Activated CD4-positive, alpha-beta T cell treated with anti-CD3 and anti-CD28 coated beads for 36 hours (primary cell): Measurements from ENCODE around the gene PLSCR4. TPM values are rescaled to one million over a fixed set of nuclear protein-coding genes. Genes with fewer than 3 reads are reported as not detected.
"Not testable (repeated sequence)": the region's sequence is repeated elsewhere in the genome, so short reads cannot be mapped to it uniquely, and the experiment has no call there.

Source experiments
- ATAC-seq: fragments of 200-7000 bp; cut with Tn5 transposase; one replicate; pipeline ENCODE4 v1.10.0; 2021; ENCODE audit warnings: mild to moderate bottlenecking, moderate library complexity
- CTCF ChIA-PET: fragments of 350-600 bp; sonication (Branson Sonifier 250); formaldehyde crosslinking; loops from one replicate; lab custom pipeline; 2021; ENCODE audit warnings: antibody characterized with exemption; lab: Charles Lee
- POLR2A ChIA-PET: fragments of 350-600 bp; sonication (Branson Sonifier 250); formaldehyde crosslinking; loops from one replicate; lab custom pipeline; 2021; ENCODE audit warnings: antibody characterized with exemption, inconsistent platforms; lab: Charles Lee
- DNase-seq: peaks from one replicate; pipeline ENCODE4 v3.0.0-alpha.2; 2020
- H3K27ac Mint-ChIP-seq: one replicate; pipeline ENCODE4 v1.8.0; 2021; ENCODE audit warnings: mixed read lengths
- H3K27me3 Mint-ChIP-seq: one replicate; pipeline ENCODE4 v1.8.0; 2021; ENCODE audit warnings: mixed read lengths
- H3K36me3 Mint-ChIP-seq: one replicate; pipeline ENCODE4 v1.8.0; 2021; ENCODE audit warnings: low read depth, mixed read lengths
- H3K4me1 Mint-ChIP-seq: one replicate; pipeline ENCODE4 v1.8.0; 2021; ENCODE audit warnings: mixed read lengths
- H3K4me3 Mint-ChIP-seq: one replicate; pipeline ENCODE4 v1.8.0; 2021; ENCODE audit warnings: mild to moderate bottlenecking, moderate library complexity, mixed read lengths
- H3K9me3 Mint-ChIP-seq: one replicate; pipeline ENCODE4 v1.8.0; 2021; ENCODE audit warnings: low read depth, mixed read lengths
- intact Hi-C, 2 experiments: fragments of 100-400 bp; cut with DNase I in 1 of 2; cut with micrococcal nuclease in 1 of 2; formaldehyde crosslinking; loops; one replicate each; pipeline versions ENCODE4 v1.14.2 to v1.15.1; 2022 to 2024; cut with DNase I, micrococcal nuclease
- total RNA-seq, 2 experiments: library from RNA; stranded (reverse); gene quantifications; one replicate each; pipeline ENCODE4 v1.2.3, GENCODE V29; 2021

The PLSCR4 gene
- total RNA-seq, 2 experiments from 2014 or later, result not detected

- intact Hi-C loops, result no loop called here
- Mint-ChIP-seq H3K27ac (no peak overlapping the region), H3K4me3 (no peak overlapping the region), H3K27me3 (peaks cover 1% of the 10 kb centered on the region), H3K4me1 (no peaks in the 10 kb centered on the region), H3K9me3 (no peaks in the 10 kb centered on the region), H3K36me3 (no peaks in the 10 kb centered on the region)
- ChIA-PET CTCF (no interaction called here), POLR2A (no interaction called here)
- DNase-seq (no peak), ATAC-seq (no peak)
These were observed 18.4 kb upstream of the PLSCR4 start for GRCh38 chr3:146269271-146269670.

- ATAC-seq (no peak), DNase-seq (no peak)
- intact Hi-C loops, result no loop called here
- Mint-ChIP-seq H3K4me1 (no peaks in the 10 kb centered on the region), H3K4me3 (no peak overlapping the region), H3K27ac (no peak overlapping the region), H3K36me3 (no peaks in the 10 kb centered on the region), H3K9me3 (no peaks in the 10 kb centered on the region), H3K27me3 (peaks cover 1% of the 10 kb centered on the region)
- ChIA-PET POLR2A (no interaction called here), CTCF (no interaction called here)
These were observed 17.8 kb upstream of the PLSCR4 start for GRCh38 chr3:146268535-146269219.

- Mint-ChIP-seq H3K4me1 (no peaks in the 10 kb centered on the region), H3K27me3 (peaks cover 1% of the 10 kb centered on the region), H3K9me3 (no peaks in the 10 kb centered on the region), H3K36me3 (no peaks in the 10 kb centered on the region), H3K27ac (no peak overlapping the region), H3K4me3 (no peak overlapping the region)
- intact Hi-C loops, result no loop called here
- DNase-seq (no peak), ATAC-seq (no peak)
- POLR2A ChIA-PET, result no interaction called here
- CTCF ChIA-PET, result no interaction called here
These were observed 14.8 kb upstream of the PLSCR4 start for GRCh38 chr3:146265720-146266119.

GRCh38 chr3:146262371-146263110 is 11.6 kb upstream of the PLSCR4 start:
- H3K36me3 Mint-ChIP-seq, result no peaks in the 10 kb centered on the region
- H3K4me1 Mint-ChIP-seq, result no peaks in the 10 kb centered on the region
- H3K9me3 Mint-ChIP-seq, result no peaks in the 10 kb centered on the region
- intact Hi-C loops, result no loop called here
- H3K27me3 Mint-ChIP-seq, result peaks cover 9% of the 10 kb centered on the region
- DNase-seq, result no peak
- H3K27ac Mint-ChIP-seq, result no peak overlapping the region
- POLR2A ChIA-PET, result no interaction called here
- CTCF ChIA-PET, result no interaction called here
- H3K4me3 Mint-ChIP-seq, result no peak overlapping the region
- ATAC-seq, result no peak

- intact Hi-C loops, result no loop called here
- Mint-ChIP-seq H3K4me1 (no peaks in the 10 kb centered on the region), H3K27me3 (peaks cover 11% of the 10 kb centered on the region), H3K36me3 (no peaks in the 10 kb centered on the region), H3K27ac (no peak overlapping the region), H3K9me3 (no peaks in the 10 kb centered on the region), H3K4me3 (no peak overlapping the region)
- ATAC-seq, result no peak
- CTCF ChIA-PET, result interaction anchor here (1.5 kb wide), 1 partner anchor 12 kb away, joined by 4 read pairs; no protein-coding TSS in a partner anchor
- DNase-seq, result no peak
- POLR2A ChIA-PET, result no interaction called here
These were observed 9.1 kb upstream of the PLSCR4 start for GRCh38 chr3:146259880-146260589.

- Mint-ChIP-seq H3K36me3 (no peaks in the 10 kb centered on the region), H3K27me3 (peaks cover 24% of the 10 kb centered on the region), H3K27ac (no peak overlapping the region), H3K4me1 (no peaks in the 10 kb centered on the region), H3K9me3 (no peaks in the 10 kb centered on the region), H3K4me3 (no peak overlapping the region)
- ATAC-seq, result no peak
- intact Hi-C loops, result no loop called here
- ChIA-PET CTCF (no interaction called here), POLR2A (interaction anchor here (0.6 kb wide), 1 partner anchor 192 kb away, joined by 3 read pairs; no protein-coding TSS in a partner anchor)
- DNase-seq, result no peak
These were observed 6.1 kb upstream of the PLSCR4 start for GRCh38 chr3:146256851-146257486.

GRCh38 chr3:146252445-146252844 is 1.5 kb upstream of the PLSCR4 start:
- DNase-seq, H3K27ac Mint-ChIP-seq, ATAC-seq, POLR2A ChIA-PET, H3K36me3 Mint-ChIP-seq, H3K4me3 Mint-ChIP-seq, H3K4me1 Mint-ChIP-seq, H3K9me3 Mint-ChIP-seq, intact Hi-C loops: not testable (repeated sequence)
- peaks cover 35% of the 10 kb centered on the region for H3K27me3 Mint-ChIP-seq
- CTCF ChIA-PET, result interaction anchor here (0.8 kb wide), 1 partner anchor 477 kb away, joined by 3 read pairs; no protein-coding TSS in a partner anchor

- ChIA-PET CTCF (no interaction called here), POLR2A (no interaction called here)
- no peaks in the 10 kb centered on the region for H3K36me3 Mint-ChIP-seq
- no peak overlapping the region for H3K27ac Mint-ChIP-seq
- no peaks in the 10 kb centered on the region for H3K9me3 Mint-ChIP-seq
- intact Hi-C loops, result no loop called here
- H3K4me1 Mint-ChIP-seq, result no peaks in the 10 kb centered on the region
- no peak for ATAC-seq
- DNase-seq, result no peak
- peaks cover 32% of the 10 kb centered on the region for H3K27me3 Mint-ChIP-seq
- peak overlapping the region; percentile 55 for H3K4me3 Mint-ChIP-seq
These were observed 984 bp downstream of the PLSCR4 start for GRCh38 chr3:146249921-146250320.

- H3K36me3 Mint-ChIP-seq, result no peaks in the 10 kb centered on the region
- ATAC-seq (no peak), DNase-seq (no peak)
- no peaks in the 10 kb centered on the region for H3K9me3 Mint-ChIP-seq
- intact Hi-C loops, result no loop called here
- H3K4me1 Mint-ChIP-seq, result no peaks in the 10 kb centered on the region
- CTCF ChIA-PET, result interaction anchor here (1.1 kb wide), 1 partner anchor 11 kb away, joined by 4 read pairs; no protein-coding TSS in a partner anchor
- peaks cover 27% of the 10 kb centered on the region for H3K27me3 Mint-ChIP-seq
- H3K27ac Mint-ChIP-seq, result no peak overlapping the region
- POLR2A ChIA-PET, result no interaction called here
- H3K4me3 Mint-ChIP-seq, result no peak overlapping the region
These were observed 3.0 kb downstream of the PLSCR4 start for GRCh38 chr3:146247911-146248310.

GRCh38 chr3:146246526-146246925 is 4.4 kb downstream of the PLSCR4 start:
- Mint-ChIP-seq H3K9me3 (no peaks in the 10 kb centered on the region), H3K4me1 (no peaks in the 10 kb centered on the region), H3K27ac (no peak overlapping the region), H3K36me3 (no peaks in the 10 kb centered on the region), H3K27me3 (peaks cover 16% of the 10 kb centered on the region), H3K4me3 (no peak overlapping the region)
- DNase-seq (no peak), ATAC-seq (no peak)
- POLR2A ChIA-PET, result no interaction called here
- intact Hi-C loops, result no loop called here
- CTCF ChIA-PET, result no interaction called here

GRCh38 chr3:146243559-146243958 is 7.3 kb downstream of the PLSCR4 start:
- no peaks in the 10 kb centered on the region for H3K4me1 Mint-ChIP-seq
- H3K27me3 Mint-ChIP-seq, result peaks cover 2% of the 10 kb centered on the region
- no peaks in the 10 kb centered on the region for H3K9me3 Mint-ChIP-seq
- H3K4me3 Mint-ChIP-seq, result no peak overlapping the region
- H3K36me3 Mint-ChIP-seq, result no peaks in the 10 kb centered on the region
- DNase-seq (no peak), ATAC-seq (no peak)
- ChIA-PET CTCF (no interaction called here), POLR2A (no interaction called here)
- intact Hi-C loops, result no loop called here
- no peak overlapping the region for H3K27ac Mint-ChIP-seq
